ENCODE results near the gene UCK1.

GRCh38 chr9:131496844-131497405, 34.1 kb downstream of the UCK1 start:
- no peak for TF ChIP-seq CTCF (conservative IDR thresholded peaks at IDR 0.05 in 1 of 2, IDR thresholded peaks at IDR 0.05 in 1 of 2; ENCODE audit: extremely low read depth in 1 of 2, insufficient read depth in 1 of 2, low read depth in 1 of 2, low read length in 2 of 2)
- TF ChIP-seq EZH2 (IDR thresholded peaks at IDR 0.05; ENCODE audit: borderline replicate concordance, low read length), result no peak

Measured in mammary epithelial cell (primary cell).